Activated CD8-positive, alpha-beta T cell treated with anti-CD3 and anti-CD28 coated beads, Interleukin-2, amount 10 ng/mL, durations not matched to agents 7 days and 5 days (primary cell): ENCODE measurements around the gene MARK4. TPM values are rescaled to one million over a fixed set of nuclear protein-coding genes. Genes with fewer than 3 reads are reported as not detected.

Experiments
- ATAC-seq: fragments of 150-1000 bp; cut with Tn5 transposase; one replicate; pipeline ENCODE4 v1.10.0; 2021; ENCODE audit warnings: moderate library complexity
- CTCF ChIA-PET: fragments of 350-600 bp; sonication (Branson Sonifier 250); formaldehyde crosslinking; loops from one replicate; lab custom pipeline; 2021; ENCODE audit warnings: antibody characterized with exemption; lab: Charles Lee
- POLR2A ChIA-PET: fragments of 350-600 bp; sonication (Branson Sonifier 250); formaldehyde crosslinking; loops from one replicate; lab custom pipeline; 2021; ENCODE audit warnings: antibody characterized with exemption; lab: Charles Lee
- DNase-seq: peaks from one replicate; pipeline ENCODE4 v3.0.0-alpha.2; 2020
- H3K27ac Mint-ChIP-seq: one replicate; pipeline ENCODE4 v1.8.0; 2021; ENCODE audit warnings: mild to moderate bottlenecking, mixed read lengths
- H3K27me3 Mint-ChIP-seq: one replicate; pipeline ENCODE4 v1.8.0; 2021; ENCODE audit warnings: low read depth, mixed read lengths
- H3K36me3 Mint-ChIP-seq: one replicate; pipeline ENCODE4 v1.8.0; 2021; ENCODE audit warnings: low read depth, mixed read lengths
- H3K4me1 Mint-ChIP-seq: one replicate; pipeline ENCODE4 v1.8.0; 2021; ENCODE audit warnings: low read depth, mixed read lengths
- H3K4me3 Mint-ChIP-seq: one replicate; pipeline ENCODE4 v1.8.0; 2021; ENCODE audit warnings: mild to moderate bottlenecking, mixed read lengths
- H3K9me3 Mint-ChIP-seq: one replicate; pipeline ENCODE4 v1.8.0; 2022; ENCODE audit warnings: mixed read lengths; ENCODE audit not compliant: insufficient read depth
- total RNA-seq, 2 experiments: library from RNA; stranded (reverse); gene quantifications; one replicate each; pipeline ENCODE4 v1.2.3, GENCODE V29; 2021

MARK4 gene
- total RNA-seq, 2 experiments from 2014 or later: 18.3 to 18.5 TPM

DNA sequence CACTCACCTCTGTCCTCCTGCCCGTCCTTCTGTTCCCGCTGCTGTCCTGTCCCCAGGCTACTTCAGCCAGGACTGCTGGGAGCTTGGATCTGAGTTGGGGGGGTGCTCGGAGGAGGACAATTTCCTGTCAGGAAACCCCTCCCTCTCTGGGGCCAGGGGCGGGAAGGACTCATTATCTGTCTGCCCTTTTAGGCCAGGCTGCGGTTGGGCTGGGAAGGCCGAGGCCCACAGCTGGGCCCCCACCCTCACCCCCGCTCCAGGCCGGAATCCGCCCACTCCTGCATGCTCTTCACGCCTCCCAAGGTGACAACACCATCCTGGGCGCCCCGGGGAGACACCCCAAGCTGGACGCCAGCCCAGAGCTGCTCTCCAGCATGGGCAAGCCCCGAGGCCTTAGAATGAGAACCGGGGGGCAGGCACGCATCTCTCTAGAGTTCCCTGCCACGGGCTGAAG, 5.7 kb upstream of the MARK4 start, which contains the start of gene EXOC3L2:
TSS of gene EXOC3L2 (minus strand) at position 74 of the 454 bp plus-strand sequence. CDS start 6,362 bp downstream, outside the sequence.
- ChIA-PET POLR2A (no interaction called here), CTCF (no interaction called here)
- Mint-ChIP-seq H3K27ac (no peak within 1 kb of the TSS), H3K4me1 (peaks cover 10% of the 10 kb centered on the region), H3K36me3 (no peaks in the 10 kb centered on the region), H3K4me3 (no peak within 1 kb of the TSS), H3K9me3 (no peaks in the 10 kb centered on the region), H3K27me3 (peaks cover 3% of the 10 kb centered on the region)
- no peak for DNase-seq
- ATAC-seq: no peak

- ATAC-seq (no peak), DNase-seq (no peak)
- Mint-ChIP-seq H3K27ac (no peak overlapping the region), H3K27me3 (peaks cover 5% of the 10 kb centered on the region), H3K36me3 (no peaks in the 10 kb centered on the region), H3K9me3 (no peaks in the 10 kb centered on the region), H3K4me3 (no peak overlapping the region), H3K4me1 (peaks cover 13% of the 10 kb centered on the region)
- ChIA-PET POLR2A (no interaction called here), CTCF (interaction anchor here (1.6 kb wide), 1 partner anchor 153 kb away, joined by 3 read pairs; the partner anchor contains the start of gene PPP1R37)
Measured at GRCh38 chr19:45245826-45246225, 5.2 kb upstream of the MARK4 start.

DNA sequence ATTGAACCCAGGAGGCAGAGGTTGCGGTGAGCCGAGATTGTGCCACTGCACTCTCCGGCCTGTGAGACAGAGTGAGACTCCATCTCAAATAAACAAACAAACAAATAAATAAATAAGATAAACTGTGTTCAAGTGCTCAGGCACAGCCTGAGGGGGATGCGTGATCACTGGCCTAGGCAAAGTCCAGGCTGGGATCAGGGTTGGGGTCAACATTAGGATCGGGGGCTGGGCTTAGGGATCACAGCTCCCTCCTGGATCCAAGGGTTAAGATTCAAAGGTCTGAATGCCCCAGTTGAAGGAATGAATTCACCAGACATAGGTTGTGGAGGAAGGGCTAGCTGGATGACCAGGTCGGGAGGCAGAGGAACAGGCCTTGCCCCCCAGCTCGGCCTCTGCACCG, 3.9 kb upstream of the MARK4 start:
- no peaks in the 10 kb centered on the region for H3K9me3 Mint-ChIP-seq
- no peak overlapping the region for H3K4me3 Mint-ChIP-seq
- ATAC-seq (no peak), DNase-seq (no peak)
- no peaks in the 10 kb centered on the region for H3K36me3 Mint-ChIP-seq
- peaks cover 5% of the 10 kb centered on the region for H3K27me3 Mint-ChIP-seq
- H3K27ac Mint-ChIP-seq: no peak overlapping the region
- ChIA-PET POLR2A (no interaction called here), CTCF (interaction anchor here (0.8 to 1.6 kb wide), 3 partner anchors 47 to 154 kb away, joined by 3 to 4 read pairs (median 3); partner anchors contain the start of gene PPP1R37)
- H3K4me1 Mint-ChIP-seq: peaks cover 14% of the 10 kb centered on the region

DNA sequence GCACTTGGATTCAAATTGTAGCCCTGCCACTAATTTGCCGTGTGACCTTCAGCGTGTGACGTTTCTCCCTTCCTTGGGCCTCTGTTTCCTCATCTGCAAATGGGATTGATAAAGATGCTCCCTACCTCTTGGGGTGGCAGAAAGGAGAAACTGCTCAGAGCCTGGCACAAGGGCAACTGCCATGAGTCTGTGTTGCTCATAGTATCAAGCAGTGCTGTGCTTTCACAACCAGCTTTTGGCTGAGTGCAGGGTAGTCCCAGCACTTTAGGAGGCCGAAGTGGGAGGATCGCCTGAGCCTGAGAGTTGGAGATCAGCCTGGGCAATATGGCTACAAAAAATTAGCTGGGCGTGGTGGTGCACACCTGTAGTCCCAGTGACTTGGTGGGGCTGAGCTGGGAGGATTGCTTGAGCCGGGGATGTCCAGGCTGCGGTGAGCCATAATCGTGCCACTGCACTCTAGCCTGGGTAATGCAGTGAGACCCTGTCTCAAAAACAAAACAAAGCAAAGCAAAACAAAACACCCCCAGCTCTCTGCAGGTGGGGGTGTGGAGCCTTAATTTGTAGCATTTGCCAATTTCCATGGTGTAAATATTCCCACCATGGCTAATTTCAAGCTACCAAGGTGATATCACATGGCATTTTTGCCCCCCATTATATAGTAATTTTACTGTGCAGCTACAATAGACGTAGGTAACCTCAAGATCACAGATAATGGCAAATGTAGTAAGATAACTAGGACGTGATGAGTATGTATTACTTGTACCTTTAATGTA, 1.6 kb upstream of the MARK4 start:
- ATAC-seq: no peak
- no peaks in the 10 kb centered on the region for H3K9me3 Mint-ChIP-seq
- H3K27ac Mint-ChIP-seq: no peak overlapping the region
- no peaks in the 10 kb centered on the region for H3K36me3 Mint-ChIP-seq
- DNase-seq: no peak
- ChIA-PET CTCF (interaction anchor here (0.9 to 1.7 kb wide), 10 partner anchors 11 to 210 kb away, joined by 3 to 6 read pairs (median 3); partner anchors contain the start of genes BLOC1S3, CLASRP and TRAPPC6A), POLR2A (no interaction called here)
- peaks cover 2% of the 10 kb centered on the region for H3K27me3 Mint-ChIP-seq
- H3K4me1 Mint-ChIP-seq: peaks cover 36% of the 10 kb centered on the region
- H3K4me3 Mint-ChIP-seq: peak overlapping the region; percentile 8

DNA sequence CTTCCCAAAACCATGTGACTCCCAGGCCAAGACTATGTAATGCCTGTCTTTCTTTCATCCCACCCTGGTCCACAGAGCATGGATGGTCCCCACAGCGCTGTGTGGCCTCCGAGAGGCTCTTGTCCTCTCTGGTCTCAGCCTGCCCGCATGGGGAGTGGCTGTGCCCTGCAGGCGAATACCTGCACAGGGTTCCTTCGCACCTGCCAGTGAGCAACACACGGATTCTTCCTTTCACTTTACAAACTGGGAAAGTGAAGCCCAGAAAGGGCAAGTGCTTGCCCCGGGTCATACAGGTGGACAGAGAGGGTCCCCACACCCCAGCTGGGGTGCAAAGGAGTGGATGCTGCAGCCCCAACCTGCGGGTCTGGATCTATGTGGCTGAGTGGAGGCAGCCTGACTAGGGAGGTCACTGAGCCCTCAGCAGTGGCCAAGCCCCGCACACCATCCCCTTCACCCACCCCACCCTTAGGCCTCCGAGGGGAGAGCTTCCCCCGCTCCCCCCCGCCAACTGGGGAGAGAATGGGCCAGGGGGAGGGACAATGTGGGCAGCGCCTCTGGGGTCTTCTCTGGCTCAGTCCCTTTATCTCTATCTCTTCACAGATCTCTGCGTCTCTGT, 747 bp upstream of the MARK4 start:
- peaks cover 41% of the 10 kb centered on the region for H3K4me1 Mint-ChIP-seq
- no peaks in the 10 kb centered on the region for H3K36me3 Mint-ChIP-seq
- H3K4me3 Mint-ChIP-seq: peak overlapping the region; percentile 77
- ChIA-PET CTCF (interaction anchor here (0.9 to 1.7 kb wide), 4 partner anchors 36 to 88 kb away, joined by 3 to 6 read pairs (median 4); partner anchors contain the start of genes BLOC1S3 and TRAPPC6A), POLR2A (no interaction called here)
- no peak for ATAC-seq
- H3K27ac Mint-ChIP-seq: peak overlapping the region; percentile 80
- H3K27me3 Mint-ChIP-seq: peaks cover 2% of the 10 kb centered on the region
- H3K9me3 Mint-ChIP-seq: no peaks in the 10 kb centered on the region
- no peak for DNase-seq

- Mint-ChIP-seq H3K4me1 (peaks cover 41% of the 10 kb centered on the region), H3K27ac (peak overlapping the region; percentile 75), H3K4me3 (peak overlapping the region; percentile 81), H3K27me3 (peaks cover 2% of the 10 kb centered on the region), H3K36me3 (no peaks in the 10 kb centered on the region), H3K9me3 (no peaks in the 10 kb centered on the region)
- ATAC-seq (peak; percentile 40), DNase-seq (peak; percentile 30)
- ChIA-PET CTCF (interaction anchor here (0.7 kb wide), 1 partner anchor 188 kb away, joined by 3 read pairs; no protein-coding TSS in a partner anchor), POLR2A (no interaction called here)
Measured at GRCh38 chr19:45251452-45252354, 632 bp downstream of the MARK4 start.

GRCh38 chr19:45253396-45254027, 2.4 kb downstream of the MARK4 start:
- CTCF ChIA-PET: no interaction called here
- no peak for DNase-seq
- Mint-ChIP-seq H3K9me3 (no peaks in the 10 kb centered on the region), H3K36me3 (no peaks in the 10 kb centered on the region), H3K4me3 (peak overlapping the region; percentile 81), H3K27ac (peak overlapping the region; percentile 47), H3K27me3 (peaks cover 2% of the 10 kb centered on the region), H3K4me1 (peaks cover 39% of the 10 kb centered on the region)
- POLR2A ChIA-PET: no interaction called here
- no peak for ATAC-seq

DNA sequence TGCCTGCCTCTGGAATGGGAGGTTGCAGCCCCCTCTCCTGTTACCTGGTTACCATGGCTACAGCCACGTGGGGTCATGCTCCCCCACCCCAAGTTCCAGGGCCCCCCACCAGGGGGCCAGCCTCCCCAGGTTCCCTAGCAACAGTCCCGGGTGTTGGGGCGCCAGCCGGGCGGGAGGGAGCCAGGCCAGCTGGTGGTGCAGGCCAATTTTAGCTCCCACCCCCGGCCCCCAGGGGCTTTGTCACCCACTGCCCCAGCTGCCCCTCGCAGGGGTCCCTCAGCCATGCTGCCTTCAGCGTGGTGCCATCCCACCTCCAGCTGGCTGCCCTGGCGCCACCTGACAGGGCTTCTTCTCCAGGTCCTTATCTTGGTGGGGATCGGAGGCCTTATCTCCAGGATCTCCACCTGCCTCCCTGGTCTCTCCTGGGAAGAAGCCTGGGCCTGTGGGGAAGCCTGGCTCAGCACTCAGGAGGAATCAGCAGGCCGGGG, 3.0 kb downstream of the MARK4 start:
- H3K4me3 Mint-ChIP-seq: no peak overlapping the region
- peaks cover 36% of the 10 kb centered on the region for H3K4me1 Mint-ChIP-seq
- H3K36me3 Mint-ChIP-seq: no peaks in the 10 kb centered on the region
- ATAC-seq (no peak), DNase-seq (no peak)
- ChIA-PET CTCF (no interaction called here), POLR2A (no interaction called here)
- no peaks in the 10 kb centered on the region for H3K9me3 Mint-ChIP-seq
- no peak overlapping the region for H3K27ac Mint-ChIP-seq
- peaks cover 2% of the 10 kb centered on the region for H3K27me3 Mint-ChIP-seq

DNA sequence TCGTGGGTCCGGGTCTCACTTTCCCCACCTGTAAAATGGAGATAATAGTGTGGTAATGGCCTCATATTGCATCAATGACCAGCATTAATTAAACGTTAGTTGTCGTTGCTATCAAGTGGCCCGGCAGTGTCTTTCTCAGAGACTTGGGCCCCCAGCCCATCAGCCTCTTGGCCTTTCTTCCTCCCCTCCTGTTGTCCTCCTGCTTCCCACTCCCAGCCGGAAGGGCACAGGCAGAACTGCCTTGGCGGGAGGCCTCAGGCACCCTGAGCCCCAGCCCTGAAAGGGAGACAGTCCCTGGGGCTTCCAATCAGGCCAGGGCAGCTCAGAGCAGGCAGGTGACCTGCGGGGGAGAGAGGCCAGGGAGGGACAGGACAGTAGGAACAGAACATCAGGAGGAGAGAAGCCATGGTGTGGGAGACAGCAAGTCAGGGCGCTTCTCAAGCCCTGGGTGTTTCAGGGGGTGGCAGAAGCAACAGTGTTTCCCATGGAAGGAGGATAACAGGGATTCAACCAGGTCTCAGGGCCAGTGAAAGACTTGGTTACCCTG, 4.6 kb downstream of the MARK4 start:
- H3K27me3 Mint-ChIP-seq: peaks cover 2% of the 10 kb centered on the region

DNA sequence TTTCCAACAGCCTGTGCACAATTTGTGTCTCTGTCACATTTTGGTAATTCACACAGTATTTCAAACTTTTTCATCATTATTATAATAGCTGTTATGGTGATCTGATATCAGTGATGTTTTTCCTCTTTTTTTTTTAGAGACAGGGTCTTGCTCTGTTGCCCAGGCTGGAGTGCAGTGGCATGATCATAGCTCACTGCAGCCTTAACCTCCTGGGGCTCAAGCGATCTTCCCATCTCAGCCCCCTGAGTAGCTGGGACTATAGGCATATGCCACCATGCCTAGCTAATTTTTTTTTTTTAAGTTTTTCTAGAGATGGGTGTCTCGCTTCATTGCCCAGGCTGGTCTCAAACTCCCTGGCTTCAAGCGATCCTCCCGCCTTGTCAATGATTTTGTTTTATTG, 5.8 kb downstream of the MARK4 start:
- Mint-ChIP-seq H3K4me3 (no peak overlapping the region), H3K27ac (no peak overlapping the region)
- no peak for DNase-seq

More for the DNA sequence above, 4.6 kb downstream of the MARK4 start:
- CTCF ChIA-PET: no interaction called here
- ATAC-seq: no peak
- POLR2A ChIA-PET: no interaction called here
- Mint-ChIP-seq H3K36me3 (no peaks in the 10 kb centered on the region), H3K4me3 (no peak overlapping the region), H3K9me3 (no peaks in the 10 kb centered on the region), H3K27ac (no peak overlapping the region), H3K4me1 (peaks cover 30% of the 10 kb centered on the region)
- DNase-seq: no peak

More for the DNA sequence above, 5.8 kb downstream of the MARK4 start:
- ChIA-PET POLR2A (no interaction called here), CTCF (no interaction called here)
- Mint-ChIP-seq H3K27me3 (no peaks in the 10 kb centered on the region), H3K4me1 (peaks cover 28% of the 10 kb centered on the region), H3K36me3 (no peaks in the 10 kb centered on the region), H3K9me3 (no peaks in the 10 kb centered on the region)
- ATAC-seq: no peak
